ENCODE results near the gene TPX2. TPM values are rescaled to one million over a fixed set of nuclear protein-coding genes. Genes with fewer than 3 reads are reported as not detected.

The TPX2 gene
- total RNA-seq, 1 donor from 2014 or later, result 126 TPM

- H3K4me3 ChIP-seq (ENCODE audit: low read depth, low read length), result peak overlapping the region; percentile 85
- DNase-seq (ENCODE audit: low read depth), result no peak
- TF ChIP-seq CTCF (conservative IDR thresholded peaks at IDR 0.05; ENCODE audit: low read depth, low read length), result no peak
These were observed 21.4 kb upstream of the TPX2 start for GRCh38 chr20:31717478-31718201.

- no peak for TF ChIP-seq CTCF (conservative IDR thresholded peaks at IDR 0.05; ENCODE audit: low read depth, low read length)
- DNase-seq (ENCODE audit: low read depth), result no peak
- peak overlapping the region; percentile 85 for H3K4me3 ChIP-seq (ENCODE audit: low read depth, low read length)
These were observed 20.0 kb upstream of the TPX2 start for GRCh38 chr20:31718952-31719643.

GRCh38 chr20:31719644-31720485 is 19.2 kb upstream of the TPX2 start:
- peak overlapping the region; percentile 85 for H3K4me3 ChIP-seq (ENCODE audit: low read depth, low read length)
- no peak for TF ChIP-seq CTCF (conservative IDR thresholded peaks at IDR 0.05; ENCODE audit: low read depth, low read length)
- peak; percentile 80 for DNase-seq (ENCODE audit: low read depth)

- DNase-seq (ENCODE audit: low read depth), result no peak
- H3K4me3 ChIP-seq (ENCODE audit: low read depth, low read length), result peak overlapping the region; percentile 85
- peak; percentile 17 for TF ChIP-seq CTCF (conservative IDR thresholded peaks at IDR 0.05; ENCODE audit: low read depth, low read length)
These were observed 18.3 kb upstream of the TPX2 start for GRCh38 chr20:31720486-31721407.

- no peak for DNase-seq (ENCODE audit: low read depth)
- TF ChIP-seq CTCF (conservative IDR thresholded peaks at IDR 0.05; ENCODE audit: low read depth, low read length), result no peak
- H3K4me3 ChIP-seq (ENCODE audit: low read depth, low read length), result peak overlapping the region; percentile 85
These were observed 17.5 kb upstream of the TPX2 start for GRCh38 chr20:31721408-31722256.
